OCI-LY1 (cell line): ENCODE data around the gene AKR7A3.

Source experiments
- H2AFZ ChIP-seq: fragments of 200-600 bp; sonication (generic), shearing (Covaris generic); 2 replicates; pipeline ENCODE4 v1.6.0; 2014; ENCODE audit warnings: antibody characterized with exemption, mild to moderate bottlenecking, low read length
- H3F3A ChIP-seq: fragments of 200-600 bp; sonication (generic), shearing (Covaris generic); 2 replicates; pipeline ENCODE4 v1.6.0; 2014; ENCODE audit warnings: mild to moderate bottlenecking, antibody characterized with exemption, low read length, moderate library complexity; ENCODE audit not compliant: insufficient read depth
- H3K27ac ChIP-seq: fragments of 200-600 bp; sonication (generic); 2 replicates; pipeline ENCODE4 v1.5.1; 2014; ENCODE audit warnings: low read length, mixed run types, mild to moderate bottlenecking, low read depth; ENCODE audit not compliant: poor library complexity, severe bottlenecking
- H3K27me3 ChIP-seq: fragments of 200-600 bp; sonication (generic); 2 replicates; pipeline ENCODE4 v1.6.0; 2014; ENCODE audit warnings: antibody characterized with exemption, mild to moderate bottlenecking, low read length, moderate library complexity; ENCODE audit not compliant: insufficient read depth
- H3K36me3 ChIP-seq: fragments of 200-600 bp; sonication (generic); 2 replicates; pipeline ENCODE4 v1.6.1; 2014; ENCODE audit warnings: mild to moderate bottlenecking, antibody characterized with exemption, low read length, moderate library complexity, mixed read lengths; ENCODE audit not compliant: insufficient read depth
- H3K4me1 ChIP-seq: fragments of 200-600 bp; sonication (generic); 2 replicates; pipeline ENCODE4 v1.5.1; 2014; ENCODE audit warnings: mild to moderate bottlenecking, low read length, moderate library complexity; ENCODE audit not compliant: insufficient read depth, severe bottlenecking
- H3K4me2 ChIP-seq: fragments of 200-600 bp; sonication (generic), shearing (Covaris generic); 2 replicates; pipeline ENCODE4 v1.6.1; 2014; ENCODE audit warnings: low read length
- H3K4me3 ChIP-seq: fragments of 200-600 bp; sonication (generic); 2 replicates; pipeline ENCODE4 v1.5.1; 2014; ENCODE audit warnings: low read length, low read depth, mild to moderate bottlenecking, mixed read lengths; ENCODE audit not compliant: poor library complexity, severe bottlenecking
- H3K79me2 ChIP-seq: fragments of 200-600 bp; shearing (Covaris generic); 2 replicates; pipeline ENCODE4 v1.6.1; 2016; ENCODE audit warnings: mixed run types, low read length, mixed read lengths; ENCODE audit not compliant: insufficient read depth
- H3K9ac ChIP-seq: fragments of 200-600 bp; sonication (generic), shearing (Covaris generic); 2 replicates; pipeline ENCODE4 v1.6.1; 2014; ENCODE audit warnings: mild to moderate bottlenecking, low read length, mixed read lengths
- H3K9me2 ChIP-seq: fragments of 200-600 bp; sonication (generic), shearing (Covaris generic); 2 replicates; pipeline ENCODE4 v1.6.1; 2014; ENCODE audit warnings: low read depth, mild to moderate bottlenecking, low read length, mixed read lengths
- H3K9me3 ChIP-seq: fragments of 200-600 bp; shearing (Covaris generic); 2 replicates; pipeline ENCODE4 v1.6.1; 2014; ENCODE audit warnings: low read length, mixed read lengths
- H4K20me1 ChIP-seq: fragments of 200-600 bp; sonication (generic), shearing (Covaris generic); 2 replicates; pipeline ENCODE4 v1.6.0; 2016; ENCODE audit warnings: mild to moderate bottlenecking, low read length; ENCODE audit not compliant: insufficient read depth
- CTCF ChIP-seq: fragments of 200-600 bp; sonication (generic), shearing (Covaris generic); IDR thresholded peaks from 2 replicates; pipeline ENCODE4 v1.5.1; 2017; ENCODE audit warnings: mild to moderate bottlenecking, antibody characterized with exemption, low read length, moderate library complexity, mixed read lengths
- EZH2 ChIP-seq: fragments of 200-600 bp; sonication (generic), shearing (Covaris generic); IDR thresholded peaks from 2 replicates; pipeline ENCODE4 v1.8.0; 2017; ENCODE audit warnings: borderline replicate concordance, mixed run types, mild to moderate bottlenecking, antibody characterized with exemption, low read length, moderate library complexity, mixed read lengths

The AKR7A3 gene

DNA sequence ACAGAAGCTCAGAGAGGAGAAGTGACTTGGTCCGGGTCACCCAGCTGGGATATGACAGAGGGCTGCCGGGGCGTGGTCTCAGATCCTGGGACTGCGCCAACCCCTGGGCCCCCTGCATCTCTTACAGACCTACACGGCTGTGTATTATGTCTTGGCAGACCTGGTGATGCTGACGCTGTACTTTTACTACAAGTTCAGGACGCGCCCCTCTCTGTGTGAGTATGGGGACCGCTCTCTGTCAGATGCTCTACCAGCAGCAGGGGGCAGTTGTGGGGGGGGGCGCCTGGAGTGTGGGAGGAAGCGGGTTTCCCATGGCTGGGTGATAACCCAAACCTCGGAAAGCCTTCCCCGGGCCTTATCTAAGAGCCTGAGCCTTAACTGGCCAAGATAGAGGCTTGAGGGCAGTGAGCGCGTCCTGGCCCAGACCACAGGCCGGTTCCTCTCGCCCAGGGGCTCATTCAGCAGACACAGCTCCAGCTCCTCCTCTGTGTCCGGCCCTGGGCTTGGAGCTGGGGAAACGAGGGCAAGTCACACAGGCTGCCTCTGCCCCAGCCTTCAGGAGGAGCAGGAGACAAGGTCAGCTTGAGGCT, 36.9 kb upstream of the AKR7A3 start:
- peaks cover 8% of the 10 kb centered on the region for H3K36me3 ChIP-seq
- H3K9ac ChIP-seq = no peak overlapping the region
- TF ChIP-seq CTCF = no peak
- TF ChIP-seq EZH2 = no peak

DNA sequence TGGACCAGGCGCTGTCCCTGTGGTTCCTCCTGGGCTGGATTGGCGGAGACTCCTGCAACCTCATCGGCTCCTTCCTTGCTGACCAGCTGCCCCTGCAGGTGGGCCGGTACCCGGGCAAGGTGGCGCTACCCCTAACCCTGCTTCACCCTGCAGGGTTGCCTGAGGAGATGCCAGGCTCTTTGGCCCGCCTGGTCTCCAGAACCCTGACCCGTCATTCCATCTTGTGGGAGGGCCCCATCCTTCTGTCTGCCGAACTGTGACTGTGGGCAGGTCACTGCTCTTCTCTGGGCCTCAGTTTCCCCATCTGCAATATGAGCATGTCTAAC, 36.1 kb upstream of the AKR7A3 start:
- Histone ChIP-seq H3K4me2 (no peak overlapping the region), H3K79me2 (no peaks in the 10 kb centered on the region), H3K27me3 (no peaks in the 10 kb centered on the region), H3K9me2 (no peaks in the 10 kb centered on the region), H3K36me3 (peaks cover 8% of the 10 kb centered on the region), H3K27ac (no peak overlapping the region), H2AFZ (no peak overlapping the region), H3K9ac (no peak overlapping the region), H3K4me3 (no peak overlapping the region), H3K9me3 (no peaks in the 10 kb centered on the region), H3F3A (no peaks in the 10 kb centered on the region), H3K4me1 (peaks cover 17% of the 10 kb centered on the region), H4K20me1 (no peaks in the 10 kb centered on the region)
- TF ChIP-seq CTCF = no peak
- no peak for TF ChIP-seq EZH2

More for the DNA sequence above, 36.9 kb upstream of the AKR7A3 start:
- H3K9me2 ChIP-seq = no peaks in the 10 kb centered on the region
- no peaks in the 10 kb centered on the region for H3F3A ChIP-seq
- H4K20me1 ChIP-seq = no peaks in the 10 kb centered on the region
- H3K79me2 ChIP-seq = no peaks in the 10 kb centered on the region
- H3K27me3 ChIP-seq = no peaks in the 10 kb centered on the region
- no peak overlapping the region for H3K4me3 ChIP-seq
- peak overlapping the region; percentile 37; the same call in 1 of the 2 replicates for H3K4me2 ChIP-seq
- H2AFZ ChIP-seq = no peak overlapping the region
- H3K9me3 ChIP-seq = no peaks in the 10 kb centered on the region
- H3K27ac ChIP-seq = peak overlapping the region; percentile 38
- peaks cover 13% of the 10 kb centered on the region for H3K4me1 ChIP-seq

GRCh38 chr1:19323987-19324664, 35.6 kb upstream of the AKR7A3 start:
- Histone ChIP-seq H3K27me3 (no peaks in the 10 kb centered on the region), H4K20me1 (no peaks in the 10 kb centered on the region), H3K4me2 (no peak overlapping the region), H3K27ac (no peak overlapping the region), H3K79me2 (no peaks in the 10 kb centered on the region), H3K36me3 (peaks cover 8% of the 10 kb centered on the region), H3K9ac (no peak overlapping the region), H3K9me3 (no peaks in the 10 kb centered on the region), H3F3A (no peaks in the 10 kb centered on the region), H2AFZ (no peak overlapping the region), H3K4me3 (no peak overlapping the region), H3K4me1 (peaks cover 17% of the 10 kb centered on the region), H3K9me2 (no peaks in the 10 kb centered on the region)
- no peak for TF ChIP-seq EZH2
- no peak for TF ChIP-seq CTCF
